Brain microvascular endothelial cell (primary cell): ENCODE measurements around the gene SAMMSON.

Experiments
- DNase-seq: peaks from one replicate; pipeline ENCODE4 v3.0.0-alpha.2; 2020
- H3K27ac ChIP-seq: fragments of 250-450 bp; sonication (Bioruptor Pico); 2 replicates; pipeline ENCODE4 v1.5.1; 2020; ENCODE audit warnings: mild to moderate bottlenecking, moderate library complexity
- H3K27me3 ChIP-seq: fragments of 250-450 bp; sonication (Bioruptor Pico); replicated peaks from 2 replicates; pipeline ENCODE4 v1.5.1; 2020; ENCODE audit warnings: mild to moderate bottlenecking
- H3K36me3 ChIP-seq: fragments of 250-450 bp; sonication (Bioruptor Pico); replicated peaks from 2 replicates; pipeline ENCODE4 v1.5.1; 2020; ENCODE audit warnings: mild to moderate bottlenecking
- H3K4me3 ChIP-seq: 2 replicates; pipeline ENCODE4 v1.5.1; 2011; ENCODE audit warnings: low read depth, mild to moderate bottlenecking, control low read depth, low read length, moderate library complexity
- CTCF ChIP-seq: IDR thresholded peaks from 2 replicates; pipeline ENCODE4 v1.5.1; 2011; ENCODE audit warnings: low read depth, mild to moderate bottlenecking, moderate library complexity, low read length, control low read depth, inconsistent platforms; ENCODE audit errors: missing control alignments
- in situ Hi-C: cut with HindIII; loops from 2 replicates; pipeline ENCODE4 v1.10.0; 2017; ENCODE audit warnings: low sequenced_read_pairs, low pct_ligation_motif_present

The SAMMSON gene

GRCh38 chr3:69967156-69967555 lies 32.4 kb upstream of the SAMMSON start:
- H3K36me3 ChIP-seq, result no peaks in the 10 kb centered on the region
- no peak for DNase-seq
- no peak overlapping the region for H3K27ac ChIP-seq
- no peak for TF ChIP-seq CTCF
- in situ Hi-C loops, result no loop called here
- H3K27me3 ChIP-seq, result no peaks in the 10 kb centered on the region
- no peak overlapping the region for H3K4me3 ChIP-seq

GRCh38 chr3:69970827-69971226 lies 28.7 kb upstream of the SAMMSON start:
- no peak for DNase-seq
- no peak overlapping the region for H3K27ac ChIP-seq
- in situ Hi-C loops, result no loop called here

GRCh38 chr3:69972672-69973071 lies 26.9 kb upstream of the SAMMSON start:
- no peak for DNase-seq
- in situ Hi-C loops, result no loop called here
- Histone ChIP-seq H3K27me3 (no peaks in the 10 kb centered on the region), H3K36me3 (no peaks in the 10 kb centered on the region), H3K27ac (no peak overlapping the region), H3K4me3 (no peak overlapping the region)
- TF ChIP-seq CTCF, result no peak

More at GRCh38 chr3:69970827-69971226, 28.7 kb upstream of the SAMMSON start:
- H3K27me3 ChIP-seq, result no peaks in the 10 kb centered on the region
- H3K36me3 ChIP-seq, result no peaks in the 10 kb centered on the region
- no peak for TF ChIP-seq CTCF
- H3K4me3 ChIP-seq, result no peak overlapping the region

DNA sequence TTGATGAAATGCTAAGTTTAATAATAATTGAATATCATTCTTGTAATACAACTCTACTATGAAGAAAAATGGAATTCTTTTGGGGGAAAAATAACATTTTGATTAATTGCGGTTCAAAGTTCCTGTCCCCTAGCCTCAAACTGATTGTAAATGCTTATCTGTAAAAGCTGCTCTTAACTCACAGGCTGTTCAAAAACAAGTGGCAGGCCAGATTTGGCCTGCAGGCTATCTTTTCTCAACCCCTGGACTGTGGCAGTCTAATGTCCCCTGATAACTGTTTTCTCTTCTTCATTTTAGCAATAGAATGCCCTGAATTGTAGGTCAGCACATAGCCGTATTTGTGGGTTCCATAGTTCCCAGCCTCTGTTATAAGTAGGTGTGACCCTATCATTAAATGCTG lies 23.5 kb upstream of the SAMMSON start:
- DNase-seq, result no peak
- Histone ChIP-seq H3K27me3 (no peaks in the 10 kb centered on the region), H3K27ac (no peak overlapping the region), H3K4me3 (no peak overlapping the region), H3K36me3 (no peaks in the 10 kb centered on the region)
- in situ Hi-C loops, result no loop called here
- TF ChIP-seq CTCF, result no peak

GRCh38 chr3:69983546-69984265 lies 15.8 kb upstream of the SAMMSON start:
- Histone ChIP-seq H3K27me3 (no peaks in the 10 kb centered on the region), H3K4me3 (no peak overlapping the region), H3K27ac (no peak overlapping the region), H3K36me3 (no peaks in the 10 kb centered on the region)
- DNase-seq, result no peak
- TF ChIP-seq CTCF, result no peak
- in situ Hi-C loops, result no loop called here

GRCh38 chr3:69985266-69985665 lies 14.3 kb upstream of the SAMMSON start:
- Histone ChIP-seq H3K4me3 (no peak overlapping the region), H3K36me3 (no peaks in the 10 kb centered on the region), H3K27ac (no peak overlapping the region), H3K27me3 (no peaks in the 10 kb centered on the region)
- TF ChIP-seq CTCF, result no peak
- in situ Hi-C loops, result no loop called here
- no peak for DNase-seq
